ENCODE measurements around the gene STXBP6.

GRCh38 chr14:24848102-24848790 is 201.7 kb downstream of the STXBP6 start:
- TF ChIP-seq, protein P1, sequence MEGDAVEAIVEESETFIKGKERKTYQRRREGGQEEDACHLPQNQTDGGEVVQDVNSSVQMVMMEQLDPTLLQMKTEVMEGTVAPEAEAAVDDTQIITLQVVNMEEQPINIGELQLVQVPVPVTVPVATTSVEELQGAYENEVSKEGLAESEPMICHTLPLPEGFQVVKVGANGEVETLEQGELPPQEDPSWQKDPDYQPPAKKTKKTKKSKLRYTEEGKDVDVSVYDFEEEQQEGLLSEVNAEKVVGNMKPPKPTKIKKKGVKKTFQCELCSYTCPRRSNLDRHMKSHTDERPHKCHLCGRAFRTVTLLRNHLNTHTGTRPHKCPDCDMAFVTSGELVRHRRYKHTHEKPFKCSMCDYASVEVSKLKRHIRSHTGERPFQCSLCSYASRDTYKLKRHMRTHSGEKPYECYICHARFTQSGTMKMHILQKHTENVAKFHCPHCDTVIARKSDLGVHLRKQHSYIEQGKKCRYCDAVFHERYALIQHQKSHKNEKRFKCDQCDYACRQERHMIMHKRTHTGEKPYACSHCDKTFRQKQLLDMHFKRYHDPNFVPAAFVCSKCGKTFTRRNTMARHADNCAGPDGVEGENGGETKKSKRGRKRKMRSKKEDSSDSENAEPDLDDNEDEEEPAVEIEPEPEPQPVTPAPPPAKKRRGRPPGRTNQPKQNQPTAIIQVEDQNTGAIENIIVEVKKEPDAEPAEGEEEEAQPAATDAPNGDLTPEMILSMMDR (IDR thresholded peaks at IDR 0.05) = no peak
- TF ChIP-seq POLR2A (IDR thresholded peaks at IDR 0.05) (no peak), EP300 (IDR thresholded peaks at IDR 0.05) (no peak)

Data from suprapubic skin (tissue), 3 donors.